GM12873 (cell line): ENCODE results near the gene PIN1.

Source experiments
- CTCF ChIP-seq: IDR thresholded peaks from 2 replicates; pipeline ENCODE4 v1.5.1; 2012; ENCODE audit warnings: low read depth, mild to moderate bottlenecking, moderate library complexity, low read length, control low read depth; ENCODE audit not compliant: insufficient read depth; ENCODE audit errors: missing control alignments

PIN1 gene

DNA sequence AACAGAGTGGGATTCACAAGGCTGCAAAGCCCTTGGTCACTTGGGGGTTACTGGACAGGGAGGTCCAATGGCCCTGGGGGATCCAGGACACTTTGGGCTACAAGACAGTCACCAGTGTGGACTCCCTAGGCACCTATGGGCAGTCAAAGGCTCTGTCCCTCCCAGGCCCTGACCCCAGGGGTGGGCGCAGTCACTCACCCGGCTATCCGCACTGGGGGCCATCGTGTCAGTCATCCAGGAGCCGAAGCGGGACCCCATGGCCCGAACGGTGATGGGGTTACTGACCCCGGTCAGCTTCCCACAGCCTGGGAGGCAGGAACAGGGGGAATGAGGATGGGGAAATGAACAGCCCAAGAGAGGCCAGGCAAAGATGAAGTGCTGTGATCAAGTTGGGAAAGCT is 21.5 kb downstream of the PIN1 start:
- no peak for TF ChIP-seq CTCF

DNA sequence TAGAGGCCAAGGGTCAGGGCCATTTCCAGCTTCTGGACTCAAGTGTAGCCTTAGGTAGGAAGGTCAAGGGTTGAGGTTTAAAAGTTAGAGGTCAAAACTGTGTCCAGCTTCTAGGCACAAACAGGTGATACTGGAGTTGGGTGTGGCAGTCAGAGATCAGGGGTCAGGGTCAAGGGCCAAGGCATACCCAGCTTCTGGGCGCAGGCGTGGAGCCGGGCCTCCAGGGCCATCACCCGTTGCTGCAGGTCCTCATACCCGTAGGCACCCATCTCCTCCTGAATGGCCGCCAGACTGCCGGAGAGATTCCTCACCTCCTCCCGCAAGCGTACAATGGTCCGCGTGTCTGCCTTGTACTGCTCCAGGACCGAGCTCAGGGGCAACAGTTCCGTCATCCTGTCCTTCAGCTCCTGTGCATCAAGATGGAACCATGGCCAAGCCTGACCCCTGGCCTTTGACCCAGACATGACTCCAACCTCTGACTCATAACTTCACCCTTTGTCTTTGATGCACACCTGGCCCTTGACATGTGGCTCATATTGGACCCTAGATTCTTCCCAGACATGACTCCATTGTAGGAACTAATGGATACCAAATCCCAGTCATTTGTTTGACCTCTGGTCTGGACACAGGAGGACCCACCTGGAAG is 22.1 kb downstream of the PIN1 start:
- TF ChIP-seq CTCF, result no peak

DNA sequence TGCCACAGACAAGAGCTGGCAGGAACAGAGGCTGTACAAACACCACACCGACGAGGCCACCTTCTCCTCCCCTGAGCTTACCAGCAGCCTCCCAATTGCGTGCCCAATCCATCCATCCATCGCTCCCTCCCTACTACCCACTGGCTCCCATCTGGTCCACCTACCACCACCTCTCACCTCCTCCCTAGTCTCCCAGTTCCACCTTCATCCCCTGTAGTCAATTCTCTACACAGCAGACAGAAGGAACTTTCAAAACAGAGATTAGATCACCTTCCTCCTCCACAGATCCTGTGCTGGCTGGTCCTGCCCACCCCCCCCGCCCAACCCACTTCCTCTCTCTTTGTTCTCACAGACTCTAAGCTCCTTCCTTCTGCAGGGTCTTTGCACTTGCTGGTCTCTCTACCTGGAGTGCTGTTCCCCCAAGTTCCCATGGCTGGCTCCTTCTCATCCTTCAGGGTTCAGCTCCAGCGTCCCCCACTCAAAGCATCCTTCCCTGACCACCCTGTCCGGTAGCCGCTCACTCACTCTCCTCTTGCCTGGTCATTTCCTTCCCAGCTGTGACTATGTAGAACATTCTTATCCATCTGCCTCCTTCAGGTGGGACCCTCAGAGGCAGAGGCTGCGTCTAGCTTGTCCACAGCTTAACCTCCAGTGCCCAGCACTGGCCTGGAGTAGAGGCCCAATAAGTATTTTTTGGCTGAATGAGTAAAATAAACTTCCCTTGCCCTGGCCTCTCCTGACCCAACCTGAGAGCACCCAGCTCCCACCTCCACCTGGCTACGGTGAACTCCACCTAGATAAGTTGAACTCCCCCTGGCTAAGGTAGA is 23.0 kb downstream of the PIN1 start:
- no peak for TF ChIP-seq CTCF

DNA sequence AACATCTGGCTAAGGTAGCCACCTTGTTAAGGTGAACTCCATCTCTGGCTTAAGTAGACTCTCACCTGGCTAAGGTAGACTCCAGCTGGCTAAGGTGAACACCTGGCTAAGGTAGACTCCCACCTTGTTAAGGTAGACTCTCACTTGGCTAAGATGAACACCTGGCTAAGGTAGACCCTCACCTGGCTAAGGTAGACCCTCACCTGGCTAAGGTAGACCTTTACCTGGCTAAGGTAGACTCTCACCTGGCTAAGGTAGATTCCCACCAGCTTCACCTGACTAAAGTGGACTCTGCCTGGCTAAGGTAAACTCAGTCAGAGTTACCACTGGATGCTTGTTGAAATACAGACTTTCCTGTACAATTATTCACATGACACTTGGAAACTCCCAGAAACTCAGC is 23.6 kb downstream of the PIN1 start:
- no peak for TF ChIP-seq CTCF

DNA sequence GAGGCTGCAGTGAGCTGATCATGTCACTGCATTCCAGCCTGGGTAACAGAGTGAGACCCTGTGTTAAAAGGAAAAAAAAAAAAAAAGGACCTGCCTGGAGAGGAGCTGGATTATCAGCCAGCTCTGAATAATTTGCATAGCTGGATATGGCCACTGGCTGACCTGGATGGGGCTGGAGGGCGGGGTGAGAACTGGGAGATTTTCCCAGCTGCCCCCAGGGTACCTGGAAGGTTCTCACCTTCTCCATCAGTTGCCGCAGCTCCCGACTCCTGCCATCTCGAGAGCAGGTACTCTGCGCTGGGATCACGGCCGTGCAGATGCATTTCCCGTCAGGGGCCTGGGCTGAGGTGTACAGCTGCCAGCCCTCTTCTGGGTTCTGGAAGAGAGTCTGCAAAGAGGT is 25.3 kb downstream of the PIN1 start:
- no peak for TF ChIP-seq CTCF

DNA sequence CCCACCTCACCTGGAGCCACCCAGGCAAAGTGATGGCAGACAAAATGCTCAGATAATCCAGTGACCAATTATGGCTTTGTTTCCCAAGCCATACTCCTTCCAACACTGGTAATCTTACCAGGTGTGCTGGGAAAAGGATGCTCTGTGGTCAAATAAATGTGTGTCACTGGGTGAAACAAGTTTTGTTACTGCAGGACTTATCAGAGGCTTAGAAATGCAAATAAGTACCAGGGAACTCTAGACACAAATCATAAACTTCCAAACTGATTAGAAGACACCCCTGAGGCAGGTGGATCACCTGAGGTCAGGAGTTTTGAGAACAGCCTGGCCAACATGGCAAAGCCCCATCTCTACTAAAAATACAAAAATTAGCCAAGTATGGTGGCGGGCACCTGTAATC is 26.4 kb downstream of the PIN1 start:
- TF ChIP-seq CTCF, result no peak

GRCh38 chr19:9862938-9863337 is 27.8 kb downstream of the PIN1 start:
- TF ChIP-seq CTCF, result no peak
